ENCODE measurements around the gene NEU2. TPM values are rescaled to one million over a fixed set of nuclear protein-coding genes. Genes with fewer than 3 reads are reported as not detected.

NEU2 gene
- total and polyA plus RNA-seq, 10 of the 15 experiments (the other 5 are each of a cell fraction or from before 2014, with no cell fraction given): not detected

GRCh38 chr2:233023761-233024410 is 8.6 kb upstream of the NEU2 start (continued):
- TF ChIP-seq BCLAF1 (IDR thresholded peaks at IDR 0.05) (no peak), EP300 (IDR thresholded peaks at IDR 0.05; ENCODE audit: borderline replicate concordance in 1 of 2, control insufficient read depth in 1 of 2, low read depth in 2 of 2, low read length in 2 of 2) (no peak), YY1 (IDR thresholded peaks at IDR 0.05; ENCODE audit: low read depth, low read length) (no peak), MTA2 (IDR thresholded peaks at IDR 0.05; ENCODE audit: low read depth) (no peak), ATF7 (IDR thresholded peaks at IDR 0.05; ENCODE audit: low read depth) (no peak), MYB (IDR thresholded peaks at IDR 0.05; ENCODE audit: borderline replicate concordance, low read depth, low read length) (no peak), ZNF217 (IDR thresholded peaks at IDR 0.05) (no peak), ZSCAN29 (IDR thresholded peaks at IDR 0.05) (no peak)

GRCh38 chr2:233025706-233026105 is 6.8 kb upstream of the NEU2 start:
- Histone ChIP-seq H3K4me3 (no peak overlapping the region), H3K9ac (ENCODE audit: control insufficient read depth, insufficient read depth, low read length) (no peak overlapping the region), H3K4me2 (ENCODE audit: control insufficient read depth, insufficient read depth) (no peak overlapping the region), H3K9me3 (replicated peaks; ENCODE audit: control insufficient read depth, insufficient read depth, low read length) (no peaks in the 10 kb centered on the region), H3K27me3 (replicated peaks in 1 of 2; ENCODE audit: control insufficient read depth in 2 of 2, insufficient read depth in 2 of 2, low read length in 1 of 2) (peaks cover 0 to 1% of the 10 kb centered on the region in 2 experiments; a peak in 1 of 4 replicates), H3K36me3 (ENCODE audit: control insufficient read depth in 2 of 2, insufficient read depth in 2 of 2, low read length in 1 of 2) (no peaks in the 10 kb centered on the region), H3K27ac (ENCODE audit: control insufficient read depth, insufficient read depth) (no peak overlapping the region), H3K4me1 (ENCODE audit: control insufficient read depth, insufficient read depth, low read length) (no peaks in the 10 kb centered on the region), H4K20me1 (ENCODE audit: control insufficient read depth, insufficient read depth) (no peaks in the 10 kb centered on the region), H3K79me2 (ENCODE audit: control insufficient read depth, insufficient read depth, low read length) (no peaks in the 10 kb centered on the region), H2AFZ (ENCODE audit: control insufficient read depth, low read depth, low read length) (no peak overlapping the region)
- intact Hi-C loops (cut with micrococcal nuclease; ENCODE audit: unreplicated experiment): loop anchor here (5.0 kb wide), 2 partner anchors 173 to 263 kb away; no protein-coding TSS in a partner anchor
- WGBS (ENCODE audit: insufficient coverage, insufficient replicate concordance, low lambda C conversion rate, missing lambda C conversion rate): 54% methylated on average over 7 of the region's 7 CpGs
- no peak for FAIRE-seq
- ATAC-seq: no peak
- ChIA-PET SMC1A (ENCODE audit: uncharacterized antibody, unreplicated experiment) (no interaction called here), RAD21 (ENCODE audit: unreplicated experiment) (no interaction called here), POLR2A (no interaction called here), CTCF (interaction anchor here (0.7 to 1.2 kb wide), 4 partner anchors 19 to 216 kb away, joined by 3 to 5 read pairs (median 3); no protein-coding TSS in a partner anchor)
- in situ Hi-C loops (cut with MboI): loop anchor here (5.0 kb wide), 1 partner anchor 173 kb away; no protein-coding TSS in a partner anchor
- no TSS peak for BruUV-seq (replicated peaks)
- DNase-seq (ENCODE audit: low read depth, low spot score): no peak
- TF ChIP-seq PML (IDR thresholded peaks at IDR 0.05; ENCODE audit: low read length) (no peak), BCL3 (IDR thresholded peaks at IDR 0.05; ENCODE audit: borderline replicate concordance, insufficient read depth, low read depth, low read length, poor library complexity, severe bottlenecking) (no peak), NRF1 (conservative IDR thresholded peaks at IDR 0.05; ENCODE audit: low read depth, low read length) (no peak), MEF2A (IDR thresholded peaks at IDR 0.05; ENCODE audit: insufficient read depth, low read depth, low read length) (no peak), RB1 (IDR thresholded peaks at IDR 0.05; ENCODE audit: borderline replicate concordance) (no peak), ZNF687 (IDR thresholded peaks at IDR 0.05) (no peak)
